Hepatocyte (in vitro differentiated cells): Measurements from ENCODE around the gene EXOSC6. TPM values are rescaled to one million over a fixed set of nuclear protein-coding genes. Genes with fewer than 3 reads are reported as not detected.
"Not testable (repeated sequence)": the region's sequence is repeated elsewhere in the genome, so short reads cannot be mapped to it uniquely, and the experiment has no call there.

Source experiments
- DNase-seq: peaks from one replicate; pipeline ENCODE4 v3.0.0-alpha.2; 2016; ENCODE audit warnings: low spot score
- H2AFZ ChIP-seq: fragments of 200-600 bp; sonication (generic); 2 replicates; pipeline ENCODE4 v1.6.0; 2016; ENCODE audit warnings: antibody characterized with exemption, mild to moderate bottlenecking
- H3K27ac ChIP-seq: fragments of 200-600 bp; sonication (generic); 2 replicates; pipeline ENCODE4 v1.5.1; 2016; ENCODE audit warnings: mild to moderate bottlenecking
- H3K27me3 ChIP-seq: fragments of 200-600 bp; sonication (generic); 2 replicates; pipeline ENCODE4 v1.6.1; 2016
- H3K36me3 ChIP-seq: fragments of 200-600 bp; sonication (generic); replicated peaks from 2 replicates; pipeline ENCODE4 v1.5.1; 2016; ENCODE audit warnings: low read depth; ENCODE audit not compliant: insufficient read depth
- H3K4me1 ChIP-seq: fragments of 200-600 bp; sonication (generic); 2 replicates; pipeline ENCODE4 v1.5.1; 2016; ENCODE audit warnings: mild to moderate bottlenecking, moderate library complexity; ENCODE audit not compliant: insufficient read depth
- H3K4me2 ChIP-seq: fragments of 200-600 bp; sonication (generic); 2 replicates; pipeline ENCODE4 v1.6.0; 2016
- H3K4me3 ChIP-seq: fragments of 200-600 bp; sonication (generic); 2 replicates; pipeline ENCODE4 v1.5.1; 2016; ENCODE audit warnings: mild to moderate bottlenecking
- H3K79me2 ChIP-seq: fragments of 200-600 bp; sonication (generic); 2 replicates; pipeline ENCODE4 v1.6.0; 2017; ENCODE audit warnings: mild to moderate bottlenecking
- H3K9me2 ChIP-seq: fragments of 200-600 bp; sonication (generic); replicated peaks from 2 replicates; pipeline ENCODE4 v1.6.0; 2017; ENCODE audit warnings: mild to moderate bottlenecking; ENCODE audit not compliant: insufficient read depth
- H3K9me3 ChIP-seq: fragments of 200-600 bp; sonication (generic); 2 replicates; pipeline ENCODE4 v1.5.1; 2016; ENCODE audit warnings: low read depth, mild to moderate bottlenecking
- H4K20me1 ChIP-seq: fragments of 200-600 bp; sonication (generic); 2 replicates; pipeline ENCODE4 v1.6.0; 2016; ENCODE audit warnings: mild to moderate bottlenecking; ENCODE audit not compliant: insufficient read depth, poor library complexity, severe bottlenecking
- WGBS: methylation state at CpG from one replicate; pipeline ENCODE4 v1.1.6; 2016; ENCODE audit warnings: low lambda C conversion rate; ENCODE audit errors: missing lambda C conversion rate; 5-methylcytosine and 5-hydroxymethylcytosine counted together
- polyA plus RNA-seq: library from polyadenylated mRNA; unstranded; fragments of >200 nt; fragmentation: Nextera tagmentation; extraction: Ambion mirVana; gene quantifications from 2 replicates; pipeline ENCODE4 v1.2.1, GENCODE V29; 2016
- total RNA-seq: library from RNA; depleted of rRNA; stranded (reverse); fragments of >200 nt; gene quantifications from 2 replicates; pipeline ENCODE4 v1.2.3, GENCODE V29; 2014

EXOSC6 gene
- total and polyA plus RNA-seq, 2 experiments from 2014 or later = 21.4 to 28.7 TPM

GRCh38 chr16:70224645-70225044 is 27.1 kb downstream of the EXOSC6 start:
- H3K36me3 ChIP-seq, H3K9me2 ChIP-seq, H3K4me2 ChIP-seq, DNase-seq, H3K27ac ChIP-seq, H2AFZ ChIP-seq, H3K9me3 ChIP-seq, H3K4me3 ChIP-seq, H3K4me1 ChIP-seq, H4K20me1 ChIP-seq, H3K27me3 ChIP-seq, H3K79me2 ChIP-seq: not testable (repeated sequence)
- WGBS = 96% methylated on average over 9 of the region's 24 CpGs

- not testable (repeated sequence) for H4K20me1 ChIP-seq, H3K4me1 ChIP-seq, H3K4me2 ChIP-seq, H3K27ac ChIP-seq, H3K4me3 ChIP-seq, DNase-seq, H3K79me2 ChIP-seq, H3K27me3 ChIP-seq, H3K9me2 ChIP-seq, H3K36me3 ChIP-seq, H2AFZ ChIP-seq, H3K9me3 ChIP-seq
- WGBS = 77% methylated on average over 1 of the region's 3 CpGs
Measured at GRCh38 chr16:70223971-70224513, 27.7 kb downstream of the EXOSC6 start.

DNA sequence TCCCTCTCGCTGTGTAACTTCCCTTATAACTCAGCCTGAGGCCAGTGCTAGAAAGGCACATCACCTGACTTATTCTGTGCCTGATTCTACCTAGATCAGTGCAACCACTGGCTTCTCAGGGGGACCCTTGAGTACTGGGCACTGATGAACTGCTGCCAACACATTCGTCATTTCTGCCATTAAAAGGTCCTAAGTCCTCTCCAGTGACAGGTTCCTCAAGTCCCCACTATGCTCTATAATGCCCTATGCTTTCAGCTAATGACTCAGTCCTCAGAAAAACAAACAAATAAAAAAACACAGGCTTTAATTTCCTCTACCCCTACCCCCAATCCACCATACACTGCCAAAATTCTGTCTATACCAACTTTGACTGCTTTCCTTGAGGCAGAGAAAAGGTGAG is 28.5 kb downstream of the EXOSC6 start:
- H3K4me1 ChIP-seq, H4K20me1 ChIP-seq, H3K79me2 ChIP-seq, H2AFZ ChIP-seq, H3K4me3 ChIP-seq, H3K27ac ChIP-seq, H3K27me3 ChIP-seq, H3K4me2 ChIP-seq, H3K9me3 ChIP-seq, H3K9me2 ChIP-seq, H3K36me3 ChIP-seq, DNase-seq: not testable (repeated sequence)
- 100% methylated on average over 1 of the region's 2 CpGs for WGBS

- H3K79me2 ChIP-seq, H3K36me3 ChIP-seq, H3K9me3 ChIP-seq, H3K4me1 ChIP-seq, H2AFZ ChIP-seq, H3K4me2 ChIP-seq, H3K9me2 ChIP-seq, DNase-seq, H3K4me3 ChIP-seq, H3K27me3 ChIP-seq, H3K27ac ChIP-seq, H4K20me1 ChIP-seq: not testable (repeated sequence)
- WGBS = 89% methylated on average over 2 of the region's 2 CpGs
Measured at GRCh38 chr16:70222574-70222973, 29.2 kb downstream of the EXOSC6 start.

GRCh38 chr16:70218586-70218985 is 33.2 kb downstream of the EXOSC6 start:
- H3K4me3 ChIP-seq, H3K4me1 ChIP-seq, DNase-seq, H3K9me2 ChIP-seq, H4K20me1 ChIP-seq, H2AFZ ChIP-seq, H3K9me3 ChIP-seq, H3K4me2 ChIP-seq, H3K27ac ChIP-seq, H3K27me3 ChIP-seq, H3K79me2 ChIP-seq, H3K36me3 ChIP-seq: not testable (repeated sequence)
- 87% methylated on average over 2 of the region's 2 CpGs for WGBS

DNA sequence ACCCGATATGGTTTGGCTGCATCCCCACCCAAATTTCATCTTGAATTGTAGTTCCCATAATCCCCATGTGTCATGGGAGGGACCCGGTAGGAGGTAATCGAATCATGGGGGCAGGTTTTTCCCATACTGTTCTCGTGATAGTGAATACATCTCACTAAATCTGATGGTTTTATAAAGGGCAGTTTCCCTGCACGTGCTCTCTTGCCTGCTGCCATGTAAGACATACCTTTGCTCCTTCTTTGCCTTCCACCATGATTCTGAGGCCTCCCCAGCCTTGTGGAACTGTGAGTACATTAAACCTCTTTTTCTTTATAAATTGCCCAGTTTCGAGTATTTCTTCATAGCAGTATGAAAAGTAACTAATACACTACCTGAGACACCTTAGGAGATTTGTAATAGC is 45.4 kb downstream of the EXOSC6 start:
- H2AFZ ChIP-seq, H3K4me3 ChIP-seq, H3K79me2 ChIP-seq, H3K36me3 ChIP-seq, H3K27ac ChIP-seq, H3K4me2 ChIP-seq, H3K9me2 ChIP-seq, H3K9me3 ChIP-seq, DNase-seq, H4K20me1 ChIP-seq, H3K4me1 ChIP-seq, H3K27me3 ChIP-seq: not testable (repeated sequence)
- WGBS = 92% methylated on average over 6 of the region's 6 CpGs

- H3K27ac ChIP-seq, H3K4me1 ChIP-seq, H4K20me1 ChIP-seq, H3K9me2 ChIP-seq, H3K9me3 ChIP-seq, H2AFZ ChIP-seq, H3K36me3 ChIP-seq, DNase-seq, H3K27me3 ChIP-seq, H3K79me2 ChIP-seq, H3K4me3 ChIP-seq, H3K4me2 ChIP-seq: not testable (repeated sequence)
- no CpG with 5 or more reads among the region's 46 CpGs for WGBS
Measured at GRCh38 chr16:70204668-70205405, 46.9 kb downstream of the EXOSC6 start.

DNA sequence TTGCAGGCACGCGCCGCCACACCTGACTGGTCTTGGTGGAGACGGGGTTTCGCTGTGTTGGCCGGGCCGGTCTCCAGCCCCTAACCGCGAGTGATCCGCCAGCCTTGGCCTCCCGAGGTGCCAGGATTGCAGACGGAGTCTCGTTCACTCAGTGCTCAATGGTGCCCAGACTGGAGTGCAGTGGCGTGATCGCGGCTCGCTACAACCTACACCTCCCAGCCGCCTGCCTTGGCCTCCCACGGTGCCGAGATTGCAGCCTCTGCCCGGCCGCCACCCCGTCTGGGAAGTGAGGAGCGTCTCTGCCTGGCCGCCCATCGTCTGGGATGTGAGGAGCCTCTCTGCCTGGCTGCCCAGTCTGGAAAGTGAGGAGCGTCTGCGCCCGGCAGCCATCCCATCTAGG is 47.7 kb downstream of the EXOSC6 start:
- not testable (repeated sequence) for H3K4me2 ChIP-seq, H3K79me2 ChIP-seq, H3K36me3 ChIP-seq, H2AFZ ChIP-seq, DNase-seq, H3K4me3 ChIP-seq, H3K27ac ChIP-seq, H4K20me1 ChIP-seq, H3K27me3 ChIP-seq, H3K9me3 ChIP-seq, H3K4me1 ChIP-seq, H3K9me2 ChIP-seq
- WGBS = 97% methylated on average over 22 of the region's 29 CpGs

- DNase-seq, H2AFZ ChIP-seq: not testable (repeated sequence)
- WGBS = 63% methylated on average over 2 of the region's 7 CpGs
Measured at GRCh38 chr16:70203508-70203907, 48.2 kb downstream of the EXOSC6 start.

More at GRCh38 chr16:70203508-70203907, 48.2 kb downstream of the EXOSC6 start:
- not testable (repeated sequence) for H4K20me1 ChIP-seq, H3K27ac ChIP-seq, H3K79me2 ChIP-seq, H3K9me3 ChIP-seq, H3K4me3 ChIP-seq, H3K4me2 ChIP-seq, H3K4me1 ChIP-seq, H3K27me3 ChIP-seq, H3K36me3 ChIP-seq, H3K9me2 ChIP-seq
